ENCODE data around the gene COPS7B. TPM values are rescaled to one million over a fixed set of nuclear protein-coding genes. Genes with fewer than 3 reads are reported as not detected.

Gene COPS7B
- polyA plus RNA-seq, 4 donors = 47.2 to 71.5 (median 63.1) TPM

GRCh38 chr2:231781798-231782726, 4.2 kb upstream of the COPS7B start:
- DNase-seq (ENCODE audit: low read depth in 4 of 4, low spot score in 2 of 4) = no peak

GRCh38 chr2:231785413-231785812, 832 bp upstream of the COPS7B start:
- no peak for DNase-seq (ENCODE audit: low read depth in 4 of 4, low spot score in 2 of 4)

- DNase-seq (ENCODE audit: low read depth in 4 of 4, low spot score in 2 of 4) = no peak
These were observed 446 bp upstream of the COPS7B start for GRCh38 chr2:231785822-231786176.

GRCh38 chr2:231786917-231787292, 660 bp downstream of the COPS7B start:
- DNase-seq (ENCODE audit: low read depth in 4 of 4, low spot score in 2 of 4) = no peak

GRCh38 chr2:231791107-231791506, 4.9 kb downstream of the COPS7B start:
- DNase-seq (ENCODE audit: low read depth in 4 of 4, low spot score in 2 of 4) = no peak

GRCh38 chr2:231794383-231794782, 8.1 kb downstream of the COPS7B start:
- no peak for DNase-seq (ENCODE audit: low read depth in 4 of 4, low spot score in 2 of 4)

- no peak for DNase-seq (ENCODE audit: low read depth in 4 of 4, low spot score in 2 of 4)
These were observed 9.5 kb downstream of the COPS7B start for GRCh38 chr2:231795525-231796327.

- no peak for DNase-seq (ENCODE audit: low read depth in 4 of 4, low spot score in 2 of 4)
These were observed 14.3 kb downstream of the COPS7B start for GRCh38 chr2:231800493-231801091.

GRCh38 chr2:231803501-231804138, 17.4 kb downstream of the COPS7B start:
- DNase-seq (ENCODE audit: low read depth in 4 of 4, low spot score in 2 of 4) = no peak

GRCh38 chr2:231807020-231807419, 20.8 kb downstream of the COPS7B start:
- DNase-seq (ENCODE audit: low read depth in 4 of 4, low spot score in 2 of 4) = no peak

- no peak for DNase-seq (ENCODE audit: low read depth in 4 of 4, low spot score in 2 of 4)
These were observed 24.7 kb downstream of the COPS7B start for GRCh38 chr2:231810905-231811304.

- DNase-seq (ENCODE audit: low read depth in 4 of 4, low spot score in 2 of 4) = no peak
These were observed 30.2 kb downstream of the COPS7B start for GRCh38 chr2:231816327-231817026.

GRCh38 chr2:231819447-231820042, 33.3 kb downstream of the COPS7B start:
- DNase-seq (ENCODE audit: low read depth in 4 of 4, low spot score in 2 of 4) = no peak

- no peak for DNase-seq (ENCODE audit: low read depth in 4 of 4, low spot score in 2 of 4)
These were observed 34.6 kb downstream of the COPS7B start for GRCh38 chr2:231820786-231821303.

- DNase-seq (ENCODE audit: low read depth in 4 of 4, low spot score in 2 of 4) = no peak
These were observed 35.7 kb downstream of the COPS7B start for GRCh38 chr2:231821908-231822307.

GRCh38 chr2:231853105-231853504, 66.9 kb downstream of the COPS7B start:
- no peak for DNase-seq (ENCODE audit: low read depth in 4 of 4, low spot score in 2 of 4)

- DNase-seq (ENCODE audit: low read depth in 4 of 4, low spot score in 2 of 4) = no peak
These were observed 68.4 kb downstream of the COPS7B start for GRCh38 chr2:231854616-231855125.

- no peak for DNase-seq (ENCODE audit: low read depth in 4 of 4, low spot score in 2 of 4)
These were observed 70.7 kb downstream of the COPS7B start for GRCh38 chr2:231856959-231857358.

All from left renal cortex interstitium (tissue), 4 donors.